Common myeloid progenitor, CD34-positive (primary cell): Measurements from ENCODE around the gene GSKIP.

Experiments
- CTCF ChIA-PET: fragments of 350-600 bp; sonication (Branson Sonifier 250); formaldehyde crosslinking; loops from one replicate; lab custom pipeline; 2021; ENCODE audit warnings: antibody characterized with exemption; lab: Charles Lee
- POLR2A ChIA-PET: fragments of 350-600 bp; sonication (Branson Sonifier 250); formaldehyde crosslinking; loops from one replicate; lab custom pipeline; 2021; ENCODE audit warnings: antibody characterized with exemption; lab: Charles Lee
- DNase-seq, 3 donors: peaks; one replicate each; pipeline versions ENCODE4 v3.0.0 to v3.0.0-alpha.2; 2013
- H3K27ac ChIP-seq, 2 experiments: 1 replicate in 1 of 2; 2 replicates in 1 of 2; pipeline ENCODE4 v1.7.0; 2013; ENCODE audit warnings: inconsistent platforms in 2 of 2, low read length in 2 of 2, mild to moderate bottlenecking in 2 of 2, low read depth in 1 of 2, moderate library complexity in 1 of 2; ENCODE audit not compliant: severe bottlenecking in 2 of 2, insufficient read depth in 1 of 2, poor library complexity in 1 of 2
- H3K27me3 ChIP-seq, 5 experiments: replicated peaks in 2 of 5; 1 replicate in 3 of 5; 2 replicates in 2 of 5; pipeline versions ENCODE4 v1.6.1 to v1.7.0; 2013; ENCODE audit warnings: low read length in 4 of 5, mild to moderate bottlenecking in 2 of 5, moderate library complexity in 2 of 5, inconsistent platforms in 1 of 5; ENCODE audit not compliant: insufficient read depth in 5 of 5, control insufficient read depth in 4 of 5
- H3K36me3 ChIP-seq, 4 experiments: 1 replicate in 2 of 4; 2 replicates in 2 of 4; pipeline versions ENCODE4 v1.6.1 to v1.7.0; 2013; ENCODE audit warnings: low read length in 3 of 4, control low read depth in 1 of 4, mild to moderate bottlenecking in 1 of 4; ENCODE audit not compliant: control insufficient read depth in 4 of 4, insufficient read depth in 4 of 4
- H3K4me1 ChIP-seq, 4 experiments: 1 replicate in 3 of 4; 2 replicates in 1 of 4; pipeline versions ENCODE4 v1.6.1 to v1.7.1; 2013; ENCODE audit warnings: low read length in 3 of 4, mild to moderate bottlenecking in 3 of 4, control low read depth in 1 of 4, inconsistent platforms in 1 of 4, moderate library complexity in 1 of 4; ENCODE audit not compliant: control insufficient read depth in 4 of 4, insufficient read depth in 4 of 4; ENCODE audit errors: control extremely low read depth in 1 of 4
- H3K4me3 ChIP-seq, 7 experiments: 1 replicate in 4 of 7; 2 replicates in 3 of 7; pipeline versions ENCODE4 v1.5.1 to v1.7.0; 2013; ENCODE audit warnings: mild to moderate bottlenecking in 7 of 7, low read length in 6 of 7, moderate library complexity in 6 of 7, inconsistent platforms in 2 of 7, low read depth in 2 of 7, control low read depth in 1 of 7; ENCODE audit not compliant: insufficient read depth in 4 of 7, control insufficient read depth in 1 of 7; ENCODE audit errors: extremely low read depth in 1 of 7
- H3K9me3 ChIP-seq, 5 experiments: 1 replicate in 4 of 5; 2 replicates in 1 of 5; pipeline versions ENCODE4 v1.6.1 to v1.7.1; 2013; ENCODE audit warnings: low read length in 4 of 5, mild to moderate bottlenecking in 2 of 5, inconsistent platforms in 1 of 5, low read depth in 1 of 5, moderate library complexity in 1 of 5; ENCODE audit not compliant: control insufficient read depth in 4 of 5, insufficient read depth in 2 of 5; ENCODE audit errors: control extremely low read depth in 1 of 5
- WGBS: methylation state at CpG from one replicate; pipeline ENCODE4 v1.1.5; 2013; ENCODE audit not compliant: insufficient coverage; 5-methylcytosine and 5-hydroxymethylcytosine counted together

The GSKIP gene

DNA sequence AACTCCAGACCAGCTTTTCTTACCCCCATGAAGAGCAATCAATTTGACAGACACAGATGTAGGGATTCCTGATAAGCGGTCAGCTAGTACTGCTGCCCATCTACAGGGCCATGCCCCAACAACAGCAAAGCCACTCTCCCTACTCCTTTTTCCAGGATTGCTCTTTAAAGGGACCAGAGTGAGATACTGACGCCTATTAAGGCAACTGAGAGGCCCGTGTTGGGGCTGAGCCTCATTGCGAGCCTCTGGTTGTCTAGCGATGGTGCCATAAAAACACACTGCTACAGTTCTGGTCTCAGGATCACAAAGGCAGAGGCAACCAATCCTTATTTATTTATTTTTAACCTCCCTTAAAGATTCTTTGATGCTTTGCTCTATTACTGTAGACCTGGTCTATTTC lies 59.7 kb downstream of the GSKIP start:
- DNase-seq, result no peak
- ChIA-PET POLR2A (no interaction called here), CTCF (interaction anchor here (1.1 to 2.8 kb wide), 4 partner anchors 22 to 124 kb away, joined by 3 to 8 read pairs (median 4); partner anchors contain the start of gene AK7)
- H3K27me3 ChIP-seq, result peaks cover 0 to 3% (median 0%) of the 10 kb centered on the region in 5 experiments
- H3K36me3 ChIP-seq, result no peaks in the 10 kb centered on the region
- peak overlapping the region in 1 of 7 experiments; percentile 37 for H3K4me3 ChIP-seq
- peaks cover 0 to 11% (median 8%) of the 10 kb centered on the region in 4 experiments for H3K4me1 ChIP-seq
- H3K9me3 ChIP-seq, result no peaks in the 10 kb centered on the region
- 95% methylated on average over 5 of the region's 5 CpGs for WGBS
- no peak overlapping the region for H3K27ac ChIP-seq

DNA sequence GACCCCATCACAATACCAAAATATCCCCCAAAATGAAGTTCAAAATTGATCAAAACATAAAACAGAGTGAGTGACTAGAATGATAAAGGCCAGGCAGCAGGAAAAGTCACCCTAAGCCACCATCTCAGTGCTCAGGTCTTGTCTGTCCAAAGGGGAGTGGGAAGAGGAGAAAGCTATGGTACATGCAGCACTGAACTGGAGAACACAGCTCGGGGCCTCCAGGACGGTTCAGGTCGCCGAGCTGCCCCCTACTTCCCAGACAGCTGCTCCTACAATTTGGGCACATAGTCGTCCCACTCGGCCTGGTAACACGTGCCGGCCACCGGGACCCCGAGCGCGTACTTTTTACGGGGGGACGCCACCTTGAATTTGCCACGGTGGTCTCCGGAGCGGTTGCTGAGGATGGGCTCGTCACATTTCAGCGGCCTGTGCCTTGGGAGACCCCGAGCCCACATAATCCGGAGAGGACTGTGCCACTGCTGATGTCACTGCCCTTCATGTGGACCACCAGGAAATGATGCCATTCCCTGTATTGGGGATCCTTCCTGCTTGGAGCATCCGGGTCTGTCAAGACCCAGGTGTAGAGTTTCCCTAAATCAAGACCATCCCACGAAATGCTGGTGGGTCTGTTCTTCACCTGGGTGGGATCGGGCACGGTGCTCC lies 60.3 kb downstream of the GSKIP start:
- peak overlapping the region; percentile 32 to 76 (median 62) for H3K4me3 ChIP-seq
- POLR2A ChIA-PET, result interaction anchor here (0.5 kb wide), 1 partner anchor 103 kb away, joined by 3 read pairs; no protein-coding TSS in a partner anchor
- no peaks in the 10 kb centered on the region for H3K36me3 ChIP-seq
- DNase-seq, result no peak
- peaks cover 0 to 11% (median 8%) of the 10 kb centered on the region in 4 experiments for H3K4me1 ChIP-seq
- no peak overlapping the region for H3K27ac ChIP-seq
- WGBS, result 50% methylated on average over 24 of the region's 25 CpGs
- H3K9me3 ChIP-seq, result no peaks in the 10 kb centered on the region
- CTCF ChIA-PET, result interaction anchor here (1.1 to 2.8 kb wide), 5 partner anchors 23 to 125 kb away, joined by 3 to 8 read pairs (median 4); partner anchors contain the start of gene AK7
- peaks cover 0 to 3% (median 0%) of the 10 kb centered on the region in 5 experiments for H3K27me3 ChIP-seq

DNA sequence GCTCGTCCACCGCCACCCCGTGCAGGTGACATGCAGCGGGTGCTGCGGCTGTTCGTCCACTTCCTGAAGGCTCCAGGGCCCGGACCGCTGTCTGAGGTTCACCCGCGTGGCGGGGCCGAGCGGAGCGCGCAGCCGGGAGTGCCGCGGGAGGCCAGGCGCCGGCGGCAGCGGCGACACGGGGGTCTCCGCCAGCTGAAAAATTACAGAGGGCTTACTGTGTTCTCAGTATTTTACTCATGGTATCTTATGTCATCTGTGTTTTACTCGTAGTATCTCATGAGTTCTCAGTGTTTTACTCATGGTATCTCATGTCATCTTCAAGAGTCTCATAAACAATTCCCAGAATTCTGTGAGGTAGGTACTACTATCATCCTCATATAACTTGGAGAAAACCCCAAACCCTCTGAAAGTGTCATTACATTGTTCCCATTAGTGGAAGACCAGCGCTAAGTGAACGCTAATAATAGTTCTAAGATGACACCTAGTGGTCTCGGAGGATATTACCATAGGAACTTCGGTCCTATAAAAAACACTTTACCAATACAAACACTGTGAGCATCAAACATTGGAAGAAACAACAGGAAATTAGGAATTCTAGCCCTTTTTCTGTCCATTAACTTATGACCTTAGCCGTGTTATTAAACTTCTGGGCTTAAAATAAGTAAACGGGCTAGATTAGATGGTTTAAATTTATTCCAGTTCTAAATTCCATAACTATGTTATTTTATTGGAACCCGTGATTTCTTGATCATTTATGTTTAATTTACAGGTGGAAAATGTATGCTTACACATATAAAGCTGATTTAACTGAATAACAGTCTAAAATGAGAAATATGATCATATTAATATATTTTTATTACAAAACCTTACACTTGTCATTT lies 61.0 kb downstream of the GSKIP start:
- no peak overlapping the region for H3K27ac ChIP-seq
- H3K4me3 ChIP-seq, result peak overlapping the region; percentile 32 to 76 (median 62)
- H3K4me1 ChIP-seq, result peaks cover 0 to 11% (median 8%) of the 10 kb centered on the region in 4 experiments
- ChIA-PET POLR2A (interaction anchor here (0.5 kb wide), 1 partner anchor 102 kb away, joined by 3 read pairs; no protein-coding TSS in a partner anchor), CTCF (interaction anchor here (0.6 to 2.8 kb wide), 8 partner anchors 12 to 139 kb away, joined by 3 to 8 read pairs (median 4); partner anchors contain the start of gene AK7)
- peak; percentile 65 to 70 (median 69) for DNase-seq
- no peaks in the 10 kb centered on the region for H3K36me3 ChIP-seq
- 1% methylated on average over 21 of the region's 33 CpGs for WGBS
- no peaks in the 10 kb centered on the region for H3K9me3 ChIP-seq
- peaks cover 0 to 3% (median 0%) of the 10 kb centered on the region in 5 experiments for H3K27me3 ChIP-seq

DNA sequence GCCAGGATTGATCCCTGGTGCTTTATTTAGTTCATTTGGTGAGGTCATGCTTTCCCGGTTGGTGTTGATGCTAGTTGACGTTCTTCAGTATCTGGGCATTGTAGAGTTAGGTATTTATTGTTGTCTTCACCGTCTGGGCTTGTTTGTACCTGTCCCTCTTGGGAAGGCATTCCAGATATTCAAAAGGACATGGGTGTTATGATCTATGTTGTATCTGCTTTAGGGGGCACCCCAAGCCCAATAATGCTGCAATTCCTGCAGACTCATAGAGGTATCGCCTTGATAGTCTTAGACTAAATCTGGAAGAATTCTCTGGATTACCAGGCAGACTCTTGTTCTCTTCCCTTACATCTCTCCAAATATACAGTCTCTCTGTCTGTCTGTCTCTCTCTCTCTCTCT lies 70.7 kb downstream of the GSKIP start:
- WGBS, result 83% methylated on average over 1 of the region's 4 CpGs
- Histone ChIP-seq H3K27me3 (peaks cover 0 to 1% (median 0%) of the 10 kb centered on the region in 5 experiments), H3K9me3 (no peaks in the 10 kb centered on the region), H3K4me1 (no peaks in the 10 kb centered on the region), H3K36me3 (no peaks in the 10 kb centered on the region), H3K4me3 (no peak overlapping the region), H3K27ac (no peak overlapping the region)
- ChIA-PET POLR2A (no interaction called here), CTCF (interaction anchor here (0.7 kb wide), 1 partner anchor 1271 kb away, joined by 3 read pairs; no protein-coding TSS in a partner anchor)
- DNase-seq, result no peak
